Lower lobe of right lung (tissue), 2 donors: Measurements from ENCODE around the gene FNDC1. TPM values are rescaled to one million over a fixed set of nuclear protein-coding genes. Genes with fewer than 3 reads are reported as not detected.

Experiments
- ATAC-seq, 2 donors: fragments of 200-7000 bp; cut with Tn5 transposase; one replicate each; pipeline ENCODE4 v1.9.1; 2020 to 2022; ENCODE audit warnings: mild to moderate bottlenecking in 2 of 2, moderate library complexity in 2 of 2
- DNase-seq: peaks from one replicate; pipeline ENCODE4 v3.0.0-alpha.2; 2020
- H3K27ac ChIP-seq: fragments of 200-600 bp; one replicate; pipeline ENCODE4 v1.8.0; 2022
- H3K27me3 ChIP-seq: fragments of 200-600 bp; one replicate; pipeline ENCODE4 v1.8.0; 2022; ENCODE audit warnings: low read depth
- H3K36me3 ChIP-seq: fragments of 200-600 bp; one replicate; pipeline ENCODE4 v1.8.0; 2022; ENCODE audit warnings: mild to moderate bottlenecking
- H3K4me1 ChIP-seq: fragments of 200-600 bp; one replicate; pipeline ENCODE4 v1.8.0; 2022
- H3K4me3 ChIP-seq: fragments of 200-600 bp; one replicate; pipeline ENCODE4 v1.8.0; 2022; ENCODE audit warnings: mild to moderate bottlenecking
- H3K9me3 ChIP-seq: fragments of 200-600 bp; one replicate; pipeline ENCODE4 v1.8.0; 2022
- CTCF ChIP-seq: fragments of 200-600 bp; IDR thresholded peaks from one replicate; pipeline ENCODE4 v1.8.0; 2022; ENCODE audit warnings: antibody characterized with exemption, mild to moderate bottlenecking
- intact Hi-C: fragments of 100-400 bp; cut with DNase I; formaldehyde crosslinking; loops from one replicate; pipeline ENCODE4 v1.11.0; 2022
- total RNA-seq: library from RNA; stranded (reverse); fragmentation: NEBNext Ultra II Directional; extraction: Animal tissue kit (Norgen Biotek cat#: 25700); gene quantifications from one replicate; pipeline ENCODE4 v1.2.1, GENCODE V29; 2021
- donor health status: DM: no; HTN: yes; CAD: no; lungs with severe emphysema.

Gene FNDC1
- total RNA-seq, 1 donor from 2014 or later: 0.44 TPM

DNA sequence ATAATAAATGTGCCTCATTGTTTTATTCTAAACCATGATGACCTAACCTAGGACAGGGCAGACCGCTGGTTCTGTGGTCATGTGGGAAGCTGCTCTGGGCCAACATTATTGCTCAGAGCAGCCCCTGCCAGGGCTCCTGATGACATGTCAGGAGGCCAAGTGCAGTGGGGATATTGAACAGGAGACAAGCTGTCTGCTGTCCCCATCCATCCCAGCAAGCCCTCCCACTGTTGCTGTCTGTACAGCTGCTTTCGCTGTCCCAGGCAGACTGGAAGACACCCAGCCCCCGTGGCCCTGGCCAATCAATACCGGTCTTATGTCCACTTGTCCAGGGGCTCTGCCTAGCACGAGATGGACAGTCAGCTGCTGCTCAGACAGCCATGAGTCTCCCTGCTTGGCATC lies 43.2 kb upstream of the FNDC1 start:
- H3K27me3 ChIP-seq: no peaks in the 10 kb centered on the region
- intact Hi-C loops: no loop called here
- ATAC-seq: no peak
- no peak overlapping the region for H3K27ac ChIP-seq
- no peaks in the 10 kb centered on the region for H3K4me1 ChIP-seq
- H3K36me3 ChIP-seq: no peaks in the 10 kb centered on the region
- H3K9me3 ChIP-seq: no peaks in the 10 kb centered on the region
- H3K4me3 ChIP-seq: no peak overlapping the region
- no peak for DNase-seq
- TF ChIP-seq CTCF: no peak

- H3K36me3 ChIP-seq: no peaks in the 10 kb centered on the region
- intact Hi-C loops: no loop called here
- no peak overlapping the region for H3K4me3 ChIP-seq
- no peaks in the 10 kb centered on the region for H3K4me1 ChIP-seq
- TF ChIP-seq CTCF: no peak
- no peak overlapping the region for H3K27ac ChIP-seq
- ATAC-seq: no peak
- no peaks in the 10 kb centered on the region for H3K9me3 ChIP-seq
- no peak for DNase-seq
- no peaks in the 10 kb centered on the region for H3K27me3 ChIP-seq
Measured at GRCh38 chr6:159126590-159126989, 42.6 kb upstream of the FNDC1 start.

- no peak for DNase-seq
- H3K27me3 ChIP-seq: no peaks in the 10 kb centered on the region
- intact Hi-C loops: no loop called here
Measured at GRCh38 chr6:159127701-159128100, 41.5 kb upstream of the FNDC1 start.

GRCh38 chr6:159128978-159129377 lies 40.2 kb upstream of the FNDC1 start:
- H3K4me3 ChIP-seq: no peak overlapping the region
- intact Hi-C loops: no loop called here
- no peak overlapping the region for H3K27ac ChIP-seq
- H3K27me3 ChIP-seq: no peaks in the 10 kb centered on the region
- TF ChIP-seq CTCF: no peak
- H3K9me3 ChIP-seq: no peaks in the 10 kb centered on the region
- H3K36me3 ChIP-seq: no peaks in the 10 kb centered on the region
- H3K4me1 ChIP-seq: no peaks in the 10 kb centered on the region
- ATAC-seq: no peak
- no peak for DNase-seq

More at GRCh38 chr6:159127701-159128100, 41.5 kb upstream of the FNDC1 start:
- Histone ChIP-seq H3K27ac (no peak overlapping the region), H3K9me3 (no peaks in the 10 kb centered on the region), H3K36me3 (no peaks in the 10 kb centered on the region), H3K4me1 (no peaks in the 10 kb centered on the region), H3K4me3 (no peak overlapping the region)
- ATAC-seq: no peak
- no peak for TF ChIP-seq CTCF

GRCh38 chr6:159130846-159131245 lies 38.4 kb upstream of the FNDC1 start:
- no peak overlapping the region for H3K27ac ChIP-seq
- ATAC-seq: no peak
- TF ChIP-seq CTCF: no peak
- no peak for DNase-seq
- no peaks in the 10 kb centered on the region for H3K9me3 ChIP-seq
- no peak overlapping the region for H3K4me3 ChIP-seq
- H3K36me3 ChIP-seq: no peaks in the 10 kb centered on the region
- H3K27me3 ChIP-seq: no peaks in the 10 kb centered on the region
- no peaks in the 10 kb centered on the region for H3K4me1 ChIP-seq
- intact Hi-C loops: no loop called here

DNA sequence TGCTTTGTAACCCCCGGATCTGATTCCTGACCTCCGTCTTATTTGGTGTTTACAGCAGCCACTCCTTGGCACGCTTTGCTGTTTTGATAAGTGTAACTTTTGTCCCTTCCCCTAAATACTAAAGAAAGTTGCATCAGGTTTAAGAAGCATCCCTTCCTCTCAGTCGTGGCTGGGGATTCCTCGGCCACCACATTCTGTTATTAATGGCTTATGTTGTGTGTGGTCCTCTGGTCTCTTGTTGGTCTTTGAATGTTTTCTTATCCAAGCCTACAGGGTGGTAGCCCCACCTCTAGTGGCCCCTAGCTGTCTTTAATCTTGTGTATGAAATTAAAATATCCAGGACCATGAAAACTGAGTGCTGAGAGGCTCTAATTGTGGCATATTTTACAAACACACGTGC lies 37.5 kb upstream of the FNDC1 start:
- no peak overlapping the region for H3K27ac ChIP-seq
- no peaks in the 10 kb centered on the region for H3K36me3 ChIP-seq
- no peaks in the 10 kb centered on the region for H3K4me1 ChIP-seq
- intact Hi-C loops: no loop called here
- no peak overlapping the region for H3K4me3 ChIP-seq
- H3K27me3 ChIP-seq: peaks cover 4% of the 10 kb centered on the region
- no peak for TF ChIP-seq CTCF
- no peak for ATAC-seq
- DNase-seq: no peak
- no peaks in the 10 kb centered on the region for H3K9me3 ChIP-seq
